Gastrocnemius medialis (tissue), 4 donors: ENCODE data around the gene KCNQ2.

Source experiments
- POLR2A ChIP-seq, 2 donors: fragments of 450-650 bp; IDR thresholded peaks; one replicate each; pipeline ENCODE4 v1.6.1; 2017; ENCODE audit warnings: antibody characterized with exemption in 2 of 2, mild to moderate bottlenecking in 2 of 2, moderate library complexity in 2 of 2
- TF ChIP-seq, protein P1 (sequence below), 5 experiments: fragments of 450-650 bp in 3 of 5; fragments of 200-600 bp in 2 of 5; sonication (generic) in 2 of 5; IDR thresholded peaks in 4 of 5; conservative IDR thresholded peaks in 1 of 5; 1 replicate in 4 of 5; 2 replicates in 1 of 5; pipeline ENCODE4 v1.5.1; 2016 to 2019; ENCODE audit warnings: antibody characterized with exemption in 5 of 5, mild to moderate bottlenecking in 3 of 5, moderate library complexity in 3 of 5

DNA sequence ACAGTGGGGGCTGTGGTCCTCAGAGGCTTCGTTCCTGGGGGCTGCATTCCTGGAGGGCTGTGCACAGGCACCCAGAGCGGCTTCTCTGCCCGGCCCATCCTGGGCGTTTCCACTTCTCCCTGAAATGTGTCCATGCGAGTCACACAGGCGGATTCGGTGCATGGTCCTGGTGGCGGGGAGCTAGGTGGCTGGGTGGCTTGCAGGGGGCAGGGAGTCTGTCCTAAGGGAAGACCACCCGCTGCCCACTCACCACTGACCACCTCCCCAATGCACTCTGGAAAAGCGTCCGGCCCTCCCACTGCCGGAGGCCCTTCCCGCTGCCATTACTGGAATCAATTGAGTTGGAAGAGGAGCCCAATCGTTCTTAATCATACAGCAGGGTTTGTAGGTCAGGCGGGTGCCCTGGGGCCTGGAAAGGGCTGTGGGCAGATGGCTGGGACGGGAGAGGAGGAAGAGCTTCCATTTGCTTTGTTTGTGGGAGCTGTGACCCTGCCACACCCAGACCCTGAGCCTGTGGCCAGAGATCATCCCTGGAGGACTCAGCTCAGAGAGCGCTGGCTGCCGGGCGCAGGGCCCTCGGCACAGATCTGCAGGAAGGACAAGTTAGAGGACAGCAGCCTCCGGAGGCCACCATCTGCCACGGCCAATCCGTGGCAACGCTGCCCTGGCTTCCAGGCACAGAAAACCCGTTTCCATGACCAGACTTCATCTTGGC, 117.7 kb downstream of the KCNQ2 start:
- TF ChIP-seq, protein P1, sequence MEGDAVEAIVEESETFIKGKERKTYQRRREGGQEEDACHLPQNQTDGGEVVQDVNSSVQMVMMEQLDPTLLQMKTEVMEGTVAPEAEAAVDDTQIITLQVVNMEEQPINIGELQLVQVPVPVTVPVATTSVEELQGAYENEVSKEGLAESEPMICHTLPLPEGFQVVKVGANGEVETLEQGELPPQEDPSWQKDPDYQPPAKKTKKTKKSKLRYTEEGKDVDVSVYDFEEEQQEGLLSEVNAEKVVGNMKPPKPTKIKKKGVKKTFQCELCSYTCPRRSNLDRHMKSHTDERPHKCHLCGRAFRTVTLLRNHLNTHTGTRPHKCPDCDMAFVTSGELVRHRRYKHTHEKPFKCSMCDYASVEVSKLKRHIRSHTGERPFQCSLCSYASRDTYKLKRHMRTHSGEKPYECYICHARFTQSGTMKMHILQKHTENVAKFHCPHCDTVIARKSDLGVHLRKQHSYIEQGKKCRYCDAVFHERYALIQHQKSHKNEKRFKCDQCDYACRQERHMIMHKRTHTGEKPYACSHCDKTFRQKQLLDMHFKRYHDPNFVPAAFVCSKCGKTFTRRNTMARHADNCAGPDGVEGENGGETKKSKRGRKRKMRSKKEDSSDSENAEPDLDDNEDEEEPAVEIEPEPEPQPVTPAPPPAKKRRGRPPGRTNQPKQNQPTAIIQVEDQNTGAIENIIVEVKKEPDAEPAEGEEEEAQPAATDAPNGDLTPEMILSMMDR (IDR thresholded peaks at IDR 0.05 in 4 of 5, conservative IDR thresholded peaks at IDR 0.05 in 1 of 5), result no peak
- no peak for TF ChIP-seq POLR2A (IDR thresholded peaks at IDR 0.05)
